HG03571 (cell line): ENCODE results near the gene PRMT1.

ENCODE experiments used
- ATAC-seq: cut with Tn5 transposase; IDR thresholded peaks from one replicate; pipeline ENCODE4 v1.9.1; 2021; ENCODE audit not compliant: unreplicated experiment

The PRMT1 gene

DNA sequence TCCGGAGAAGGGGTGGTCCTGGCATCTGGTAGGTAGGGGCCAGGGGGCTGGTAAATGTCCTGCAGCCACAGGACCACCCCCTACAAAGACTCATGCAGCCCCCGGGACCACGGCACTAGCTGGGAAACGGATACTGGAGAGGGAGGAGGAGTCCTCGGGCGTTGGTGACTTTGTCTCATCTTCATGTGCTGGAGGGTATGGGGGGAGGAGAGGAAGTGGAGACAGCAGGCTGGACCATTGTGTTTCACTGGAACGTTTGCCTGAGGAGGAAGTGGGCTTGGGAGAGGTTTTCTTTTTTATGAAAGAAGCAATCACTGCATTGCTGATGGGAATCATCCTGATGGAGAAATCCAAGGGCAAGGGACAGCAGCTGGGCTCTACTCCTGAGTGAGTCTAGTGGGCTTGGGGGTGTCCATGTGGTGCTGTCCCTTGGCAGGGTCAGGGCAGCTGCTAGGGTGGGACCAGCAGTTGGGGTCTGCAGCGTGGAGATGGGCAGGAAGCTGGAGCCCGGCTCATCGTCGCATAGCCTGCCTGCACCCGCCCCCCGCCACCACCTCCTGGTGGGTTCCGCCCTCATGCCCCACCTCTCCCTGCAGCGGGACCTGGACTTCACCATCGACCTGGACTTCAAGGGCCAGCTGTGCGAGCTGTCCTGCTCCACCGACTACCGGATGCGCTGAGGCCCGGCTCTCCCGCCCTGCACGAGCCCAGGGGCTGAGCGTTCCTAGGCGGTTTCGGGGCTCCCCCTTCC, 10.7 kb downstream of the PRMT1 start:
- no peak for ATAC-seq

DNA sequence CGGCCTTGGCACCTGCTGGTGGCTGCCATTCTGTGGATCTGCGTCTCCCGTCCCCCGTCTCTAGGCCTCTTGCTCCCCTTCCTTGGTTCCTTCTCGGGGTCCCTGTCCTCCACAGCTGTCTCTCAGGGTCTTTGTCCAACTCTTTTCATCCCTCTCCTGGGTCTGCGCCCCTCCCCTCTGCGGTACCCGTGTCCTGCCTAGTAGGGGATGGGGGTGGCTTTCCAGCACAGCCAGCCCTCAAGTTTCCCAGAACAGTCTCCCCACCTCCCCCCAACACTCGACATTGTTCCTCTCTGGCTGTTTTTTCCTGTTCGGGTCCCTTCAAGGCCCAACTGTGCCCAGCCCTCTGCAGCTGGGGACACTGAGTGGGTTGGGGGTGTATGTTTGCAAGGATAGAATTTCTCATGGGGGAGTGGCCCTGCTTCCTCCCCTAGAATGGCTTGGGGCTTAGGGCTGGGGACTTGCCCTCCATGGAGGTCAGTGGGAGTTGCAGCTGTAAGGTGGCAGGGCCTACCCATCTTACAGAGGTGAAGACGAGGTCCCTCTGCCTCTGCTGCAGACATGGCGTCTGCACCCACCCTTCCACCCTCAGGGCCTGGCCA, 11.6 kb downstream of the PRMT1 start:
- ATAC-seq, result no peak

DNA sequence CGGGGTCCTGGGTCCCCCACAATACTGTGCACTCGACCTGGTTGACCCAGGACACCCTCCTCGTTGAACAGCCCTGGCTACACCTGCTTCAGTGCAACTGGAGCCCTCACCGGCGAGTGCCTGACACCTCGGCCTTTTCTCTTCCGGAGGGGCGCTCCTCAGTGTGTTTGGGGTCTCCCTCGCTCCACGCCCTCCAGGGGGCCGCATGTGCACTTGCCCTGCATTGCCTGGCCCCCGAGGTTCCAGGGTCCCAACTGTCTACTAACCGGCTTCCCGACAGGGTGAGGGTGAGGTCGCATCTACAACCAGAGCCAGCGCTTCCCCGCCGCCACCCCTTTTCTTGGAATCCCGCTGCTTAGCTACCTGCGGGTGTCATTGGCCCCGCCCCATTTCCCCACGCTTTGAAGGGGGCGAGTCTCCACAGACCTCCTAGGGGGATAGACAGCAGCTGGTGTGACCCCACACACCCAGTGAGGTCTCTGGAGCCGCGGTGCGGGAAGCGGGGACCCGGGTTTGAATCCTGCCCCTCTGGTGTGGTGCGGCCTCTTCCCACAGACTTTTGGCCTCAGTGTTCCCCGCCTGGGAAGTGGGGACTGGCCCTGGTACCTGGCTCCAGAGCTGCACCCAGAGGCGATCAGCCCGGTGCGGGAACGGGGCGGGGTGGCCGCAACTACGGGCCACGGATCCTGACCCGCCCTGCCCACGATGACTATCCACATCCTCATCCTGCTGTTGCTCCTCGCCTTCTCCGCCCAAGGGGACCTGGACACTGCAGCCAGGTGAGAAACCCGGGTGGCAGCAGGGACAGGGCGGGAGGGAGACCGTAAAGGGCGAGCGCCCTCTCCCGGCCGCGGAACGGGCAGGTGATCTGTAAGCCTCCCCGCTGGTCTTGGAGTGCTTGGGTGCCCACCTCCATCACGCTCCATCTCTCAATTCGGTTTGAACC, 12.3 kb downstream of the PRMT1 start, which contains the start of gene ADM5:
Gene ADM5 (plus strand): TSS at position 462 of the 946 bp plus-strand sequence. CDS start 244 bp downstream, at position 706.
- ATAC-seq, result no peak

DNA sequence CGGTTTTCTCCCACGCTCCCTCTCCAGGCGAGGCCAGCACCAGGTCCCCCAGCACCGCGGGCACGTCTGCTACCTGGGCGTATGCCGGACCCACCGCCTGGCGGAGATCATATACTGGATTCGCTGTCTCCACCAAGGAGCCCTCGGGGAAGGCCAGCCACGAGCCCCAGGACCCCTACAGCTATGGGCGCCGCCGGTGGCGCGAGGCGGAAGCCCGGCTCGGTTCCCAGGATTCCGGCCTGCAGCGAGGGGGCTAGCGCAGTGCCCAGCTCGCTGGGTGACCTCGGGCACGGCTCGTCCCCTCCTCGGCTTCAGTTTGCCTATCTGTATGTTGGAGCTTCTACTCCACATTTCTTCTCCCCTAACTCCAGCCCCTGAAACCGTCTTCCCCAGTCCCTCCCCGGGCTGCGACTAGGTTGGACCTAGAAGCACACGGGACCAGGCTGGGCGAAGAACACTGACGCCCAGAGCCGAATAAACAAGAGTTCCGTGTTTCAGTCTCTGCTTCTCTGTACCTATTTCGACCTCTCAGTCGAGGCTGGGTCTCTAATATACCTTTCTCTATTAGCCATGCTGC, 13.1 kb downstream of the PRMT1 start:
- ATAC-seq, result no peak

DNA sequence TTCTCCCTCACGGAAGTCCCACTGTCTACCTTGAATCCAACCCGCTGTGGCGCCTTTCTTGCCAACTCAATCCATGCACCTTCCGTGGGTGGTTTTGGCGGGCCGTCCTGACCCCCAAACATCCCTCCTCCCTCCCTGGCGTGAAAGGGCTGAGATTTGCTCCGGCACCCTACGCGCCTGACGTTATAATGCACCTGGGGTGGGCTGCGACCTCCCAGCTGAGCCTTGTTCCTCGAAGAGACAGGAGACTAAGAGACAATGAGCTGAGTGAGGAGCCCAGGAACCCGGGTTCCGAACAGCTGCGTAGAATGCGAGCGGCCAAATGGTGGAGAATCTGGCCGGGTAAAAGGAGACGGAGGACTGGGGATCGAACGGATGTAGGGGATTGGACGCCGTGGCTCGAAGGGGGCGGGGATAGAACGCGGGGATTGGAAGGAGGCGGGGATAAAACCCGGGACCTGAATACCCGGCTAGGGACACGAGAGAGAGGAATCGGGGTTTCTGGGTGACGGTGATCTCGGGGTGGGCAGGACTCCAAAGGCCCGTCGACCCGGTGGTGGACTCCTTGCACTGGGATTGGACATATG, 13.7 kb downstream of the PRMT1 start, which contains the start of gene CPT1C:
Gene CPT1C (plus strand): TSS at position 461 of the 587 bp plus-strand sequence. CDS start 1,137 bp downstream, outside the sequence.
- ATAC-seq, result no peak

DNA sequence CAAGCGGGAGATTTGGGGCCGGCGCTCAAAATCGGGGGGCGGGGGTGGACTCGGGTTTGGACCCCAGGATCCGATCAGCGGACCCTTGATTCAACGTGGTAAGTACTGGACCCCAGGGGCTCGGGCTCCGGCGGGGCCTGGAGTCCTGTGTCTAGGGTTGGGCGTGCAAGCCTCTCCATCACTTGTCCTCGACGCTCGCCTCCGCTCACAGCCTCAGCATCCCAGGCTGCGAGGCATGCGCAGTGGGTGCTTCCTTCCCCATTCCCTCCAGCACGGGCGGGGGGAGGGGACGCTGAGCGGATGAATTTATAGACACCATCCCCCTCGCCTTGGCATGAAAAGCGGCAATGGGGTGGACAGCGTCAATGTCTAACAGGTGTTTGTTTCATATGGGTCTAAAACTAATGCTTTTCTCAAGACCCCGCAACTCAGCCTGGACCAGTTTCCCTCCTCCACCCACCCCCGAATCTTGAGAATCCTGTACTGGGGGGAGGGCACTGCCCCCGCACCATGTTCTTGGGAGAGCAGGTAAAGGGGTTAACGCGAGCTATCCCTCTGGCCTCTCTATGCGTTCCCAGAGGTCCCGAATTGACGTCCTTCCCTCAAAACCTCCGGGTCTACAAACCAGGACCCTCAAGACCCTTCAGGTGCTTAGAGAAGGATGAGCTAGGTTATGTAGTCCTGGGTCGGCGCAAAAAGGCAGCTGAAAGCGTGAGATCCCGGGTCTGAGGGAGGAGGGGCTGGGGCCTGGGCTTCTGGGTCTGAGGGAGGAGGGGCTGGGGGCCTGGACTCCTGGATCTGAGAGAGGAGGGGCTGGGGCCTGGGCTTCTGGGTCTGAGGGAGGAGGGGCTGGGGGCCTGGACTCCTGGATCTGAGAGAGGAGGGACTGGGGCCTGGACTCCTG, 14.4 kb downstream of the PRMT1 start:
- no peak for ATAC-seq

DNA sequence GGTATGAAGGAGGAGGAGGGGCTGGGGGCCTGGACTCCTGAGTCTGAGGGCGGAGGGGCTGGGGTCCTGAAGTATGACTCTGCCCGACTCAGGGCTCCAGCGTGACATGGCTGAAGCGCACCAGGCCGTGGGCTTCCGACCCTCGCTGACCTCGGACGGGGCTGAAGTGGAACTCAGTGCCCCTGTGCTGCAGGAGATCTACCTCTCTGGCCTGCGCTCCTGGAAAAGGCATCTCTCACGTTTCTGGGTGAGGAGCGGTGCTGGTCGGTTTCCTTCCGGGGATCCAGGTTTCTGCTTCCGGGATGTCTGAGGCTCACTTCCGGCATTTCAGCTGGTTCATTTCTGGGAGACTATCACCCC, 15.1 kb downstream of the PRMT1 start:
- no peak for ATAC-seq

DNA sequence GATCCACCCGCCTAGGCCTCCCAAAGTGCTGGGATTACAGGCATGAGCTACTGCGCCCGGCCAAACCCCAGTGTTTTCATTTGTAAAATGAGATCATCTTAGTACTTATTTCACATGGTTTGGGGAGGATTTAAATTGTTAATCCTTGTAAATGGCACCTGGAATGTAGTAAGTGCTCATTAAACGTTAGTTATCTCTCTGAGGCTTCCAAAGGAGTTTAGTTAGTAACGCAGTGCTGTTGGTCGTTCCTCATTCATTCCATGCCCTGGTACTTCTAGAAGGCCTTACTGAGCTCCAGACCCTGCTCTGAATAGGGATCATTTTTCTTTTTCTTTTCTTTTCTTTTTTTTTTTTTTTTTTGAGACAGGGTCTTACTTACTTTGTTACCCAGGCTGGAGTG, 19.0 kb downstream of the PRMT1 start:
- no peak for ATAC-seq

DNA sequence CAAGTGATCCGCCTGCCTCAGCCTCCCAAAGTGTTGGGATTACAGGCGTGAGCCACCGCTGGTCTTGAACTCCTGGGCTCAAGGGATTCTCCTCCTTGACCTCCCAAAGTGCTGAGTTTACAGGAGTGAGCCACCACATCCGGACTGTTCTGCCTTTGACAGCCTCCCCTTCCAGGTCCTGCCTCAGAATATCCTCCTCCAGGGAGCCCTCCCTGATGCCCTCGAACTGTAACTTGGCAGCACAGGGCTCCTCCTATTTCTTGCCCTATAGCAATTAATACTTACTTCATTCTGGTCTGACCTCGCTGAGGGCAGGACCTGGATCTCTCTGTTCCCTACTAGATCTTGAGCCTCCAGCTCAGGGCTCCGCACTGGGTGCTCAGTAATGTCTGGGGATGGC, 19.8 kb downstream of the PRMT1 start:
- ATAC-seq, result no peak

DNA sequence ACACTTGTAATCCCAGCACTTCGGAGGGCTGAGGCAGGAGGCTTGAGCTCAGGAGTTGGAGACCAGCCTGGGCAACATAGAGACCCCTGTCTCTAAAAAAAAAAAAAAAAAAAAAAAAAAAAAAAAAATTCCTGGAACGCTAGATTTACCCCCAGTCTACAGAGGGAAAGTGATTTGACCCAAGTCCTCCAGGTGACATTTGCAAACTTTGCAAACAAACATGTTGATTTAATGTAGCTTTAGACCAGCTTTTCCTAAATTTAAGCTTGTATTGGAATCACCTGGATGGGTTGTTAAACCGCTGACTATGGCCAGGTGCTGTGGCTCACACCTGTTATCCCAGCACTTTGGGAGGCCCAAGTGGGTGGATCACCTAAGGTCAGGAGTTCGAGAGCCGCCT, 22.3 kb downstream of the PRMT1 start:
- no peak for ATAC-seq

DNA sequence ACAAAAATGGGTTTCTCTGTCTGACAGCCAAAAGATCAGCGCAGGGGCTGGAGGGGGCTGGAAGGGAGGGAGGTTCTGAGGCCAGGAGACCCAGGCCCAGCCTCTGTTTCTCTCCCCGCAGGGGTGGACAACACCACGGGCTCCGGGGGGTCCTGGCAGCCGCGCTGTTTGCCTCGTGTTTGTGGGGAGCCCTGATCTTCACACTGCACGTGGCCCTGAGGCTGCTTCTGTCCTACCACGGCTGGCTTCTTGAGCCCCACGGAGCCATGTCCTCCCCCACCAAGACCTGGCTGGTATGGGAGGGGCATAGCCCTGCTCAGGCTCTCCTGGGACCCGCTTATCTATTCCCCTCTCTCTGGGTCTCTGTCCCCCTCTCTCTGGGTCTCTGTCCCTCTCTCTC, 23.5 kb downstream of the PRMT1 start:
- no peak for ATAC-seq

DNA sequence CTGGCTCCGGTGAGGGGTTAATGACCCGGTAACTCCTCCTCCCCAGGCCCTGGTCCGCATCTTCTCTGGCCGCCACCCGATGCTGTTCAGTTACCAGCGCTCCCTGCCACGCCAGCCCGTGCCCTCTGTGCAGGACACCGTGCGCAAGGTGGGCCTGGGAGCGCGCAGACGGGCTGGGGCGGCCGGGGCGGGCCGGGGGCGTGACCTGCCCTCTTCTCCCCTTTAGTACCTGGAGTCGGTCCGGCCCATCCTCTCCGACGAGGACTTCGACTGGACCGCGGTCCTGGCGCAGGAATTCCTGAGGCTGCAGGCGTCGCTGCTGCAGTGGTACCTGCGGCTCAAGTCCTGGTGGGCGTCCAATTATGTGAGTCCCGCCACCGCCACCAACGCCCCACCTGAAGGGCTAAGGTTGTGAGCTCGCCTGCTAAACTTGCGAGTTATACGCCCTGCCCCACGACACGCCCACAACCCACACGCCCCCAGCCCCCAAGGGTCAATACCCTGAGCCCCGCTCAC, 24.3 kb downstream of the PRMT1 start:
- ATAC-seq, result no peak

DNA sequence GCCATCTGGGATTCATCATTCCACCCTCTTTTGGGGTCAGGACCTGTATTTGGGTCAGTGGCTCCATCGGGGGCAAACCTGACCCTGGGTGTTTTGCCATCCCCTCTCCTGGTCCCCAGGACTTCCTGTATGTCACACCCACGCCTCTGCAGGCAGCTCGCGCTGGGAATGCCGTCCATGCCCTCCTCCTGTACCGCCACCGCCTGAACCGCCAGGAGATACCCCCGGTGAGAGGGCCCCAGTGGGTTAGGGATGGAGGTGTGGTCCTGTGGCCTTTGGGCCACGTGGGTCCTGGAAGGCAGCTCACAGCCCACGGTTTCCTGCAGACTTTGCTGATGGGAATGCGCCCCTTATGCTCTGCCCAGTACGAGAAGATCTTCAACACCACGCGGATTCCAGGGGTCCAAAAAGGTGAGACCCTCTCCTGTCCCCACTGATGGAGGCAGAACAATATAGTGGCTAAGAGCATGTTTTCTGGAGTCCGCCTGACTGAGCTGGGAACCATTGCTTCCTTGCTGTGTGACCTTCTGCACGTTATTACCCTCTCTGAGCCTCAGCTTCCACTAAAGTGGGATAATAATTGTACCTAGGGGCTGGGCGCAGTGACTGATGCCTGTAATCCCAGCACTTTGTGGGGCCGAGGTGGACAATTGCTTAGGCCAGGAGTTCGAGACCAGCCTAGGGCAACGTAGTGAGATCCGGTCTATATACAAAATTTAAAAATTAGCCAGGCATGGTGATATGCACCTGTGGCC, 28.0 kb downstream of the PRMT1 start:
- no peak for ATAC-seq

DNA sequence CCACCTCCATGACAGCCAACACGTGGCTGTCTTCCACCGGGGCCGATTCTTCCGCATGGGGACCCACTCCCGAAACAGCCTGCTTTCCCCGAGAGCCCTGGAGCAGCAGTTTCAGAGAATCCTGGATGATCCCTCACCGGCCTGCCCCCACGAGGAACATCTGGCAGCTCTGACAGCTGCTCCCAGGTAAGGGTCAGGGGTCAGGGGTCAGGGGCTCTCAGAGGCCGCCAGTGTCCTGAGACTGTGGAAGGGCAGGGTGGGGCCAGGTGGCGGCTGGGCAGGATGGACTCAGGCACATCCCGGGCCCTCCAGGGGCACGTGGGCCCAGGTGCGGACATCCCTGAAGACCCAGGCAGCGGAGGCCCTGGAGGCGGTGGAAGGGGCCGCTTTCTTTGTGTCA, 28.8 kb downstream of the PRMT1 start:
- ATAC-seq, result no peak

DNA sequence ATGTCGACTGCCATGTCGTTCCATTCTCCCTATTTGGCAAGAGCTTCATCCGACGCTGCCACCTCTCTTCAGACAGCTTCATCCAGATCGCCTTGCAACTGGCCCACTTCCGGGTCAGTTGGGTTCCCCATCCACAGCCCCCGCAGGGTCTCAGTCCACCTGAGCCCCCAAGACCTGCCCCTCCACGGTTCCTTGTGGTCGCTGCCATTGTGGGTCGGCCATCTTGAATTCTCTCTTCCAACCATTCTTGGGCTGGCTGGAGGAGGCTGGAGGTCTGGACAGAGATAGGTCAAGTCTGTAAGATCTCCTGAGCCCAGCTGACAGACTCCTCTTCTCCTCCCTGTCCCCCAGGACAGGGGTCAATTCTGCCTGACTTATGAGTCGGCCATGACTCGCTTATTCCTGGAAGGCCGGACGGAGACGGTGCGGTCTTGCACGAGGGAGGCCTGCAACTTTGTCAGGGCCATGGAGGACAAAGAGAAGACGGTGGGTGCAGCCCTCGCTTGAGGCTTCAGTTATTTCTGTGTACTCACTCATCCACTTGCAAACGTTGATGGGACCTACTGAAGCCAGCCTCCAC, 33.4 kb downstream of the PRMT1 start:
- no peak for ATAC-seq

DNA sequence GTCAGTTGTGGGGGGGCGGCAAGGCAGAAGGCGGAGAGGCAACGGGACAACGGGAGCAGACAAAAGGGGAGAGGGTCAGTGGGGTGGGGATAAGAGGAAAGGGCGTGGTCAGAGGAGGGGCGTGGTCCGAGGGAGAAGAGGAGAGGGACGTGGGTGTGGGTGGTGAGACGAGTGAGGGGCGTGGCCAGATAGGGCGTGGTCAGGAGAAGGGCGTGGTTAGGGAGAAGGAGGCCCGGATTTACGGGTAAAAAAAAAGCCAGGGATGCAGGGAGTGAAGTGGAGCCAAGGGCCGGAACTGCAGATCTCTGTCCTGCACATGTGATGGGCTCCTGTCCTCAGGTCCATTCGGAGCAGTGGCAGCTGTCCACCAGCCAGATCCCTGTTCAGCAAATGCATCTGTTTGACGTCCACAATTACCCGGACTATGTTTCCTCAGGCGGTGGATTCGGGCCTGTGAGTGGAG, 35.4 kb downstream of the PRMT1 start:
- no peak for ATAC-seq

DNA sequence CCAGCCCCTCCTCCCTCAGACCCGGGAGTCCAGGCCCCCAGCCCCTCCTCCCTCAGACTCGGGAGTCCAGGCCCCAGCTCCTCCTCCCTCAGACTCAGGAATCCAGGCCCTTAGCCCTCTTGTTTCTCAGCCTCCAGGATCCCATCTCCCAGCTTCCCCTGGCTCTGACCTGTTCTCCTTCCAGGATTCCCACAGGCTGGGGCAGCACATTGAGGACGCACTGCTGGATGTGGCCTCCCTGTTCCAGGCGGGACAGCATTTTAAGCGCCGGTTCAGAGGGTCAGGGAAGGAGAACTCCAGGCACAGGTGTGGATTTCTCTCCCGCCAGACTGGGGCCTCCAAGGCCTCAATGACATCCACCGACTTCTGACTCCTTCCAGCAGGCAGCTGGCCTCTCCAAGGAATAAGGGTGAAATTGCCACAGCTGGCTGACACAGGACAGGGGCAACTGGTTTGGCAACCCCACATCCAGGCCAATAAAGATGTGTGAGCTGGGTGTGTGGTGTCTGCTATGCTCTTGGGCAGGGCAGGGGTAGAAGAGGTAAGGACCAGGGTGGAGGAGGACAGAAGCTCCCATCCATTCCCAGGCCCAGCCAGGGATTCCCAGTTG, 36.3 kb downstream of the PRMT1 start:
- ATAC-seq, result no peak

DNA sequence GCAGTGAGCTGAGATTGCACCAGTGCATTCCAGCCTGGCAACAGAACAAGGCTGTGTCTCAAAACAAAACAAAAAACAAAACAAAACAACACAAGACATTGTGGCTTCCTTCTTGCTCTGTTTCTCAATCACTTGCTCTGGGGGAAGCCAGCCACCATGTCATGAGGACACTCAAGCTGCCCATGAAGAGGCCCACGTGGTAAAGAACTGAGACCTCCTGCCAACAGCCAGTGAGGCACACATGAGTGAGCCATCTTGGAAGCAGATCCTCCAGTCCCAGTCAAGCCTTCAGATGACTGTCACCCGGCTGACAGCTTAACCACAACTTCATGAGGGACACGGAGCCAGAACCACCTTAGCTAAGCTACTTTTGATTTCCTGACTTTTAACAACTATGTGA, 39.1 kb downstream of the PRMT1 start:
- no peak for ATAC-seq
